ENCODE measurements around the gene MDGA2. TPM values are rescaled to one million over a fixed set of nuclear protein-coding genes. Genes with fewer than 3 reads are reported as not detected.
"Not testable (repeated sequence)": the region's sequence is repeated elsewhere in the genome, so short reads cannot be mapped to it uniquely, and the experiment has no call there.

The MDGA2 gene
- total RNA-seq, 1 donor from 2014 or later: not detected

DNA sequence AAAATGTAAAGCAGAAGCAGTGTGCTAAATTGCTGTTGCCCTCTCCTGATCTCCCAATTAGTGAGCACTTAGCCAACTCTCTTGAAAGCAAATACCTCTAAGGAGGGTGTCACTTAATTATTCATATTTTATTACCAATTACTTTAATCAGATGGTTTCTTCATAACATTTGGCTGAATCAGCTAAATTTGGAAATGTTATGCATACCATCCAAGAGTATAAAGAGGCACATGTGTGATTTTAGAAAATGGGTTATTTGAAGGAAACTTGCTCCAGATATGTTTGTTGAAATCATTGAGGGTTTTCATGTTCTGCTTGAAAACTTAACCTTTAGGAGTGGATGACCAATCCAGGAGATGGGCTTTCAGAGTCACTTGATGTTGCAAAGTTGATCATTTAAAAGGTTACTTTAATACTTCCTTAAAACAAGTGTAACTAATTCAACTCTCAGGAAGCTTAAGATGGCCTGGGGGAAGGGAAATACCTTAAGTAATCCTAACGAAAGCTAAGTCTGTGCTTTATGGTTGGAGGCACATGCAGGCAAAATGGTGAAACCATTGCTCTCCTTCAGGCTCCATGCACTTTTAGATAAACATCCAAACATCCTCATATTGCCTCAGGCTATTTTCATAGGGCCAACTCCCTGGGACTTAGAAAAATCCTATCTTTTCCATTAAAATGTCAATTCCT is 434.5 kb downstream of the MDGA2 start:
- DNase-seq (ENCODE audit: low read depth in 2 of 2): no peak

DNA sequence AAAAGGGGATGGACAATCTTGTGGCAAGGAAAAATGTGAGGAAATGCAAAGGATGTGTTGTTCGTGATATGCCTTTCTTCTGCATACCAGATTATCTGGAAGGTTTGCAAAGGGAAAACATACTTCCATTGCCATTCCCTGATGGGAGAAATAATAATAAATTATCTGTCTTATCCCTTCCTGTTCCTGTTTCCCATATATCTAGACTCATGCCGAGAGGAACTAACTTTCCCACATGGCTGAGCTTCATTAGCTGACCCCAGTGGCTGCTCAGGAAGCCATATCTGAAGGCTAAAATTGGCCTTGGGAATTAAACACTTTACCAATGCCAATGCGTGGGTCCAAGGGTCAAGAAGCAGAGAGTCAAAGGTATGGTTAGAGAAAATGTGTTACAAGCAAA is 439.8 kb downstream of the MDGA2 start:
- DNase-seq (ENCODE audit: low read depth in 2 of 2): no peak

DNA sequence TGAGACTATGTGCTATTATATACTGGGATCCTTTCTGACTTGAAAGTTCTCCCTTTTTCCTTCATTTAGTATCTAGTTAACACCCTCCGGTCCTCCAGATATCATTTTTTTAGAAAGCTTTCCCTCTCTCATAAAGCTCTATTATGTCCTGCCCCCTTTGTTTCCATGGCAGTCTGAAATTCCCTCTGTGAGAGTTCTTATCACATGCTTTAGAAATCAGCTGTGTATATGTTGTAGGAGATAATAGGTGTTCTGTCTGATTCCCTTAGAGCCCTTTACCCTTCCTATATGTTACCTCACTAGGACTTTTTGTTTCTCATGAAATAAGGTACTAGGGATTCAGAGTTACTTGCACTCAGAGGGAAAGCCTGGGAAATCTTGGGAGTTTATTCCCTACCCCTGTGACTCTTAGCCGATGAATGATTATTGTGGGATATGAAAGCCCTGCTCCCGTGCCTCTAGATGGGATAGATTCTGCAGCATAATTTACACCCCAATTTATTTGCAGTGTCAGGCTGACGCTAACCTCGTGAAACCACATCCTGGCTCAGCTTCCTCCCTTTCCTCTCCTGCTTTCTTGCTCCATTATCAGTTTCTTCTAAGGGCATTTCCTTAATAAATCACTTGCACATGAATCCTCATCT is 448.4 kb downstream of the MDGA2 start:
- DNase-seq (ENCODE audit: low read depth in 2 of 2): no peak

DNA sequence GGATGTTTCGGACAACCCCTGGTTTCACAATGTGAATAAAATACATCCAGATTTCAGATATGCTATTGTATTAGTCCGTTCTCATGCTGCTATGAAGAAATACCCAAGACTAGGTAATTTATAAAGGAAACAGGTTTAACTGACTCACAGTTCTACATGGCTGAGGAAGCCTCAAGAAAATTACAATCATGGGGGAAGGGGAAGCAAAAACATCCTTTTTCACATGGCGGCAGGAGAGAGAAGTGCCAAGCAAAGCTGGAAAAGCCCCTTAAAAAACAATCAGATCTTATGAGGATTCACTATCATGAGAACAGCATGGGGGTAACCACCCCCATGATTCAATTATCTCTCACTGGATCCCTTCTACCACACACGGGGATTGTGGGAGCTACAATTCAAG is 451.7 kb downstream of the MDGA2 start:
- DNase-seq (ENCODE audit: low read depth in 2 of 2): no peak

DNA sequence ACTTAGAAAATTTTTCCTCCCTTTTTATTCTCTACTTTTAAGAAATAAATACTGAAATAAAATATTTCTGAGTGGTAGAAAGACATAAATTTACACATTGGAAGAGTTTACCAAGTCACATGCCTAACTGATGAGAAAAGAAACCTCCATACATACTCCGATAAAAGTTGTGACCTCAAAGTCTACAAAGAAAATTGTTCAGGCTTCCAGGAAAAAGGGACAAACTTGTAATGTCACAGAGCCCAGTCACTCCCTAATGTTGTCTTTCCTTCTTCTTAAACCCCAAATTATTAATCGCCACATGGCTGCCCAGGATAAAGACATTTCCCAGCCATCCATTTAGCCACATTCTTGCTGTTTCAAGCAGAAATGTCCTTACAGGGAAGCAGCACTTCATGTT is 455.3 kb downstream of the MDGA2 start:
- DNase-seq (ENCODE audit: low read depth in 2 of 2): no peak

DNA sequence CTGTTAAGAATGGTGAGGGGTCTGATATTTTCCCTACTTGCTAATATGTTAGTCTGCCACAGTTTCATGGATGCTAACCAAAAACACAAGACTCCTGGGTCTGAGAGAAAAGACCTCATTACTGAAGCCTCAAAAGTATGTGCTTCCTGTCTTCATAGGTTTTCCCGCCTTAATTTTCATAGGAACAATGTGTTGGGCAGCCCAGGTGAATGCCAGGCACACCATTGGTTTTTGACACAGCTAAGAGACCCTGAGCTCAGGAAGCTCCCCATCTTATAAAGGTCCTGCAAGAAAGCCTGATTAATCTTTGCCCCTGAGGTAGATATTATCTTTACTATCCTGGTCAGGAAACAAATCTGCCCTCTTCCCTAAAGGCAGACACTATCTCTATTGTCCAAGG is 464.1 kb downstream of the MDGA2 start:
- DNase-seq (ENCODE audit: low read depth in 2 of 2): no peak

DNA sequence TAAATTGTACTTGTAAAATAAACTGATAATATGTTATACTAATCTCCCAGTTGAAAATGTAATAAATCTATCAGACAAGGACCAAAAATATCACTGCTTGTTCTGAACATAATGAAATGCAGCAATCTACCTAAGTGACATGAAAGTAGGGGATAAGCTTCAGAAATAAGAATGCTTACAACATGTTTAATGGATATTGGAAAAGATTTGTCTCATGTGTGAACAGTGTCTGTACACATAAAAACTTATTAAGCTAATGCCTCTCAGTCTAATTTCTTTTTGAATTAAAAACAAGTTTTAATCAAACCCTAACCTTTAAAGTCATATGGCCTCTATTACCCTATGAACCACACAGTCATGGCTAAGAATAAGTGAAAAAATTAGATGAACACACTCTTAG is 465.3 kb downstream of the MDGA2 start:
- DNase-seq (ENCODE audit: low read depth in 2 of 2): no peak

DNA sequence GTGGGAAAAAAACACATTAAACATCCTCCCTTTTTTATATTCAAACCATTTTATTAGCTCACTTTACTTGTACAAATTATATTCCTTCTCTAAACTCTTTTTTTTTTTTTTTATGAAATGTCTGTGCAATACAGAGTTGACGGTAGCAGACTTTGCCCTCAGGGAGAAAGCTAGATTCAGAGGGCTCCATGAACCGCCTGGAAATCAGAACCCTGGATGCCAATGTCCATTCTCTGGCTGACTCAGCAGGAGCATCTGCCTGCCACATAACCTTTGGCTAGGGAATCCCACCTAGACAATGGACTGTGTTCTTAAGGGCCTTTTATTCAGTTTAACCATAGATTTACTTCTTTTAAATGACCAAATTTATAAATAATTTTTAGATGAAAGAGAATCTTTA is 467.0 kb downstream of the MDGA2 start:
- DNase-seq (ENCODE audit: low read depth in 2 of 2): no peak

DNA sequence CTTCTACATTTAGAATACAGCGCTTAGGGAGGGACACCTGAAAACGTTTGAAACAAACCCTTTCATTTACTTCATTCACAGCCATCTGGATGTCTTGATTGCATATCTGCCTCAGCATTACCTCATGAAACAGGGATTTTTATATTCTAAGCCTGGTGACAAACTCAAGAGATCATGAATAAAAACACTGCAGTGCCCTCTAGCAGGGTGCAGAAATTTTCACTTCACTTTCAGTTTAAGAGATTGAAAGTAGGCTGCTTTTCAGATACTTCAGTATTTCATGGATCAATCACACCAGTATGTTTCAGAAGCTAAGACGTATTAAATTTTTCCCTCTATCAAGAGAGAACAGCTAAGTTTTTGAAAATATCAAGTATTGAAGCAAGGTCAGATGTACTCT is 467.8 kb downstream of the MDGA2 start:
- no peak for DNase-seq (ENCODE audit: low read depth in 2 of 2)

DNA sequence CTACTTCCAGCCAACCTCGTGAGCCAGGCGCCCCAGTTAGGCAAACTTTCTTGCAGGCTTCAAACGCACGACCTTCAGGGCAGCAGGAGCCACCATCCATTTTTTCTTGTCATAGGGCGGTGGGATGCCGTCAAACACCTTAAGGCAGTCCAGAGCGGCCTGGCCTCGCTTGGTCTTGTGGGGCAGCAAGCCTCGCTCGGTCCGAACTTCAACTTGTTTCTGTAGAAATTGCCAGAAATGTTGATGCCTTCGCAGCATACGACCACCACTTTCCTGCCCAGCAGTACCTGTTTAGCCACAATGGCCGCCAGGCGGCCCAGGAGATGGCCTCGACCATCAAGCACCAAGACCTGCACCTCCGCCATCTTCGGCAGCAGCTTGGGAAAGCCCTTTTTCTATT is 474.7 kb downstream of the MDGA2 start:
- DNase-seq (ENCODE audit: low read depth in 2 of 2): no peak

DNA sequence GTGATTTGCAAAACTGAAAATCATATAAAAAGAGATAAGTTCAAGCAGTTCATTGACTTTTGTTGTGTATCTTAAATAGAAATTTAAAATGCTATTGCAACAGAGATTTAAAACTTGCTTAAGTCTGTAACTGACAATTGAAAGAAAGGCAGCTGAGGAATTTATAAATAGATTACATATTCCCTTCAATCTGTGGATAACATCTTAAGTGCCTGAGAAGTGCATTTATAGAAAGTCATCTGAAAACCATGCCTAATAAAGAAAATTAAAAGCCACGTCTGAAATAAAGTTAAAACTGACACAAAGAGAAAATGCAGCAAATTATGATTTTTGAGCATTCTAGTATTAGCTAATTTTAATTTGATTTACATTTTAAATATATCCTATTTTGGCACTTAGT is 479.8 kb downstream of the MDGA2 start:
- no peak for DNase-seq (ENCODE audit: low read depth in 2 of 2)

DNA sequence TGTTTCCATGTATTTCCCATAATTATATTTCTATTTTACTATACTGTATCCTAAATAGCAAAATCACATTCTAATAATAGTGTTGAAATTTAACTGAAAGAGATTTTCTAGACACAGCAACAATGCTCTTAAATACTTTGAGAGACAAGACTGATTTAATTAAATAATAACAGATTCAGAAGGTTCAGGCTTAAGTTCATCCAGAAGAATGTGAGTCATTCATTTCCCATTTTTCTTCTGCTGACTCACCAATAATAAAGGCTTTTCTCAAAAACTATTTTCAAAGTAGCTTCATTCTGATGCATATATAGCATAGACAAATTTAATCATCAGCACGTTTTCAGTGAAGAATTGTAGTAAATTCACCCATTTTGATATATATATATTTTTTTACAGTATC is 481.4 kb downstream of the MDGA2 start:
- no peak for DNase-seq (ENCODE audit: low read depth in 2 of 2)

DNA sequence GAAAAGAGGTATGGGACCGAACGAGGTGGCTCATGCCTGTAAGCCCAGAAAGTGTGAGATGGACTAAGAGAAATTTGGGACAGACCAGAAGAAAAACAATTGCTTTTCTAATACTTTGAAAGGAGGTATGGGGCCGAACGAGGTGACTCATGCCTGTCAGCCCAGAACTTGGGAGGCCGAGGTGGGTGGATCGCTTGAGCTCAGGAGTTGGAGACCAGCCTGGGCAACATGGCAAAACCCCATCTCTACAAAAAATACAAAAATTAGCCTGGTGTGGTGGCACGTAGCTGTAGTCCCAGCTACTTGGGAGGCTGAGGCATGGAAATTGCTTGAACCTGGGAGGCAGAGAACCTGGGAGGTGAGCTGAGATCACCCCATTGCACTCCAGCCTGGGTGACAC is 483.2 kb downstream of the MDGA2 start:
- not testable (repeated sequence) for DNase-seq (ENCODE audit: low read depth in 2 of 2)

DNA sequence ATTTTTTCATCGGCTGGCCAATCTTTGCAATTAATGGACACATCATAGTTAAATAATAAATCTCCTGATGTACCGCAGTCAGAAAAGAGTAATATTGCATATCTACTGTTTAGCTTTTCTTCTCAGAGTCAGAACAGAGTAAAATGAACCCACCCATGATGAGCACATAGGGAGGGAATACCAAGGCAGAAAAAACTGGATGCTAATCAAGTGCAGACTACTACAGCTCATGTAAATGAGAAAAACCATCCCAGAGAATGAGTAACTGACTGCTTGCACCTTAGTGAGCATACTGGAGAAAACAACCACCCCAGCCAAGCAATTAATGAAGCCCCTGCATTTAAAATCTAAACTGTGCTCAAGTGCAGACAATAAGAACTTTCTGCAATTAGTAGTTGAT is 483.7 kb downstream of the MDGA2 start:
- no peak for DNase-seq (ENCODE audit: low read depth in 2 of 2)

DNA sequence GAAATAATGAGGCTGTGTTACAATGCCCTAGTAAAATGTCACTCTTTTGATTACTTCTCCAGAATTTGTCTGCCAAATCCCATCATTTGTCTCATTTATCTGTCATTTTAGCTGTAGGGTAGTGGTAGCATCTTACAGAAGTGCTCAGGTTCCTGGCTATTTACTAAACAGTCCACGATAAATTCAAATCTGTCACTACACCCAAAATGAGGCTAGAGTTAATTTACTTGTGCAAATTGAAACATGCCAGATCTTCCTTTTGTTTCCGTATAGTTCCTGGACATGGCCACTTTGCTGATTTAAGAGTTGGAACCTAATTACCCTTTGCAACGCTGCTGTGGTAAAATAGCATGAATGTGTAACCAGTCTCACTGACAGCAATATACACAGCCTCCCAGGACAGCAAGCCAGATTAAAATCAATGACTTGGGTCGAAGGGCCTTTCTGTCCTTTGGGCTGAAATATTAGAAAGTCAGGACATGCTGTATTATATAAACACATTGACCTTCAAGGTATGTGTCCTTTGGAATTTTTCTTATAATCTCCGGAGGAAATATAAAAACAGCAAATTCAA is 485.4 kb downstream of the MDGA2 start:
- DNase-seq (ENCODE audit: low read depth in 2 of 2): no peak

DNA sequence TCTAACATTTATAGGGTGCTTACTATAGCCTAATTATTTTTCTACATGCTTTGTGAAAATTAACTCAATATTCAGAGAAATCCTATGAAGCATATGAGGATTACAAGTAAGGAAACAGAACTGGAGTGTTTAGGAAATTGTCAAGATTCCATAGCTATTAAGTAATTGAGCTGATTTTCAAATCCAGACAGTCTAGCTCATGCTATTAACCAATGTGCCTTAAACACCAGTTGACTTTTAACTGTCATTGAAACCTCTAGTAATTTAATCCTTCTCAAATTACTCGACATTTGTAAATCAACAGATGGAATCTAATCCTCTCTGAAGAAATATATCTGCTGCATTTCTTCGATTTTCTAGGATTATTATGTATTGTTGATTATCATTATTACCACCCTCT is 488.9 kb downstream of the MDGA2 start:
- DNase-seq (ENCODE audit: low read depth in 2 of 2): no peak

DNA sequence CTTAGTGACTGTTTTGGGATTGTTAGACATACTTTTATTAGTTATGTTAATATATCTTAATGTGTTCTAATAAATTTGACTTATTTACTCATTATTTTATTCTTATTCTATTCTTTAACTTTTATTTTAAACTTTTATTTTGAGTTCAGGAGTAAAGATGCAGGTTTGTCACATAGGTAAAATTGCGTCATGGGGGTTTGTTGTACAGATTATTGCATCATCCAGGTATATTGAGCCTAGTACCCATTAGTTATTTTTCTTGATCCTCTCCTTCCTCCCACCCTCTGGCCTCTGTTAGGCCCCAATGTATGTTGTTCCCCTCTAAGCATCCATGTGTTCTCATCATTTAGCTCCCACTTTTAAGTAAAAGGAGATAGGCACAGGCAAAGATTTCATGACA is 495.5 kb downstream of the MDGA2 start:
- no peak for DNase-seq (ENCODE audit: low read depth in 2 of 2)

DNA sequence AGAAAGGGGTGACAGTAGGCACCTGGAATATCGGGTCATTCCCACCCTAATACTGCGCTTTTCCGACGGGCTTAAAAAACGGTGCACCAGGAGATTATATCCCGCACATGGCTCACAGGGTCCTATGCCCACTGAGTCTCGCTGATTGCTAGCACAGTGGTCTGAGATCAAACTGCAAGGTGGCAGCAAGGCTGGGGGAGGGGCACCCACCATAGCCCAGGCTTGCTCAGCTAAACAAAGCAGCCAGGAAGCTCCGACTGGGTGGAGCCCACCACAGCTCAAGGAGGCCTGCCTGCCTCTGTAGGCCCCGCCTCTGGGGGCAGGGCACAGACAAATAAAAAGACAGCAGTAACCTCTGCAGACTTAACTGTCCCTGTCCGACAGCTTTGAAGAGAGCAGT is 503.5 kb downstream of the MDGA2 start:
- DNase-seq (ENCODE audit: low read depth in 2 of 2): not testable (repeated sequence)

DNA sequence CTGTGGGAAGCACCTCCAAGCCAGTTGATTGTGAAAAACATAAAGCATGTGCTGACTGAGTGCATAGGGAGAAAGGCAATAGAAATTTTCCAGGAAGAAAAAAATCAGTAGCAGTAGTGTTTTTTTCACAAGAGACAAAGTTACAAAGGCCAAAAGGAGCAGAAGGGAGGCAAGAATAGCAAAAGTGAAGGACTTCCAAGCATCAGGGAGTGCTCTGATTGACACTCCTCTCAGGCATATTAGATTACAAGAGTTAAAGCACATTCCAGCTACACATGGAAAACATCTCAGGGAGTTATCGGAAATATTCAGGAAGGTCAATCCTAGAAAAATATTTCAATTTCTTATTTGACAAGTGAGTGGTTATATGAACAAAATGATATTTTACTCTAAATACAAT is 508.0 kb downstream of the MDGA2 start:
- no peak for DNase-seq (ENCODE audit: low read depth in 2 of 2)

DNA sequence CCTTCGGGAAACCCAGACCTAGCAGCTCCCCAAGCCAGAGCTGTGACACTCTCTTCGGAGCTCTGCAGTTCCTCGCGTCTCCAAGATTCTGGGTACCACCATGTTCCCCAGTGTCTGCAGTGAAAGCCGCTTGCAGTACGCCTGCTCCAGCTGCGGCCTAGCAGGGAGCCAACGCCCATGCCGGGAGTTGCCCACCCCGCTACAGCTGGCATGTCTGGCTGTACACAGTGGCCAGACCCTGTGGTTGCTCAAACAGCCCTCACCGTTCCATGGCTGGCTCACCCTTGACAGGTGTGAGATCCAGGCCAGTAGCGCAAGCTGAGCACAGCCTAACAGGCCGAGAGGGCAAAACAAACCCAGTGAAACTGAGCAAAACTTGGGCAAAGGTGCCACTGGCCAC is 520.0 kb downstream of the MDGA2 start:
- DNase-seq (ENCODE audit: low read depth in 2 of 2): no peak

DNA sequence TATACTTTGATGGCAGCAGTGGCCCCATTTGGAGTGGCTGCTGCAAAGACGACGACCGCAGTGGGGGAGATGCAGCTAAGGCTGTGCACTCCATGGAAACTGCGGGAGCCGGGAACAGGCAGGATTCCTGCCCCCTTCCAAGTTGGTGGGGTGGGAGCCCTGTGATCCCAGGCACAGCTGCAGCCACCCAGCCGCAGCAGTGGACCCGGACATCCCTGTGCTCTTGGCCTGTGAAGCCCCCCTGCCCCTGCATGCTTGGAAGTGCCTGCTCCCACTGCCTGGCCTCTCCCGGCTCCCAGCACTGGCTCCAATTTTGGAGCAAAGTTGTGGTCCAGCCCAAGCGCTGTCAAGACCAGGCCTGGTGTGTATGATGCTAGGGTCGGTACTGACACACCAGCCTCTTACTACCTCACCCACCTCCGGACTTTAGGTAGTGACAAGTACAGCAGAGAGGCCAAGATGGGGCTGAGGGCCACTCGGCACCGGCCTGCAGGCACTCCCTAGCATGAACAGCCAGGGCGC is 521.1 kb downstream of the MDGA2 start:
- DNase-seq (ENCODE audit: low read depth in 2 of 2): no peak

DNA sequence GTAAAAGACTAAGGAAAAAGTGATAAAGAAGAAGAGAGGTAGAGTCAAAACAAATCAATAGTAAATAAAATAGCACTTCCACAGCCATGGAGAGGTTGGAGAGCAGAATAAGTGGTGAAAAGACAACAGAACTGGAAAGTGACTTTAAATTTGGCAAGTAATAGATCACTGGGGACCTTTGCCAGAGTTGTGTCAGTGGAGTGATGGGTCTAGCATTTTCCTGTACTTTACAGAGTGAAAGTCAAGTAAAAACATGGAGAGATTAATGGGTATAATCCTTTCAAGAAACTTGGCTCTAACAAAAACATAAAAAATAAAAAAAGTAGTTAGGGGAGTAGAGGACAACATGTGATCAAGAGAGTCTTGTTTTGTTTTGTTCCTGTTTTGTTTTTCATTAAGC is 521.7 kb downstream of the MDGA2 start:
- no peak for DNase-seq (ENCODE audit: low read depth in 2 of 2)

DNA sequence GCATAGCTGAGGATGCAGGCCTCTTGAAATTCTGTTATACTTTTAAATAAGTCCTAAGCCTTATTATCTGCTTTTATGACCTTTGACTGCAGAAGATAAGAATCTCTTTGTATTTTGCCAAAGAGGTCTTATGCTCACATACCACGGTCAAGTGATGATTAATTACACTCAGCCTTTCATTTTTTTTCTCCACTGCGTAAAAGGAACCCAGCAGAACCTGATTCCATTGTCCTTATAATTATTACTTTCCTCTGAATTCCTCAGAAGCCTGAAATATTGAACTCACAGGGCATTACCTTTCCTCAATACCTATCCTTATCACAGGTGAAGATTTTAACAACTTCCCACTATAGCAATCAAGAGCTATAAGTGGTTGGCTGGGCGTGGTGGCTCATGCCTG is 525.1 kb downstream of the MDGA2 start:
- no peak for DNase-seq (ENCODE audit: low read depth in 2 of 2)

All from dermis microvascular lymphatic vessel endothelial cell (primary cell).